Gastroesophageal sphincter (tissue), 3 donors: ENCODE results near the gene FAM9B.

ENCODE experiments used
- CTCF ChIP-seq, 4 experiments: fragments of 200-600 bp in 2 of 4; fragments of 450-650 bp in 2 of 4; sonication (generic) in 1 of 4; IDR thresholded peaks; one replicate each; pipeline ENCODE4 v1.5.1; 2017 to 2019; ENCODE audit warnings: antibody characterized with exemption in 4 of 4, mild to moderate bottlenecking in 2 of 4, moderate library complexity in 2 of 4
- POLR2A ChIP-seq, 2 donors: fragments of 450-650 bp; IDR thresholded peaks; one replicate each; pipeline ENCODE4 v1.6.1; 2017; ENCODE audit warnings: antibody characterized with exemption in 2 of 2, mild to moderate bottlenecking in 2 of 2, moderate library complexity in 1 of 2

- TF ChIP-seq CTCF (IDR thresholded peaks at IDR 0.05) (no peak), POLR2A (IDR thresholded peaks at IDR 0.05) (no peak)
Observed at GRCh38 chrX:9033989-9034388, at the start of gene FAM9B.
